Neuronal stem cell (in vitro differentiated cells): ENCODE measurements around the gene OTOA.

Experiments
- DNase-seq: peaks from one replicate; pipeline ENCODE4 v3.0.0-alpha.2; 2013; ENCODE audit warnings: low spot score
- H2AFZ ChIP-seq: one replicate; pipeline ENCODE4 v1.6.1; 2013; ENCODE audit warnings: mild to moderate bottlenecking, low read length, inconsistent platforms
- H2AK5ac ChIP-seq: 2 replicates; pipeline ENCODE4 v1.6.1; 2013; ENCODE audit warnings: low read depth, mild to moderate bottlenecking, inconsistent platforms, low read length, moderate library complexity, mixed read lengths
- H2BK120ac ChIP-seq: 2 replicates; pipeline ENCODE4 v1.6.1; 2013; ENCODE audit warnings: low read depth, mild to moderate bottlenecking, inconsistent platforms, low read length, moderate library complexity, mixed read lengths
- H2BK12ac ChIP-seq: one replicate; pipeline ENCODE4 v1.6.1; 2013; ENCODE audit warnings: low read length, inconsistent platforms
- H2BK15ac ChIP-seq: 2 replicates; pipeline ENCODE4 v1.6.1; 2013; ENCODE audit warnings: mild to moderate bottlenecking, low read length, inconsistent platforms, mixed read lengths
- H2BK5ac ChIP-seq: one replicate; pipeline ENCODE4 v1.6.1; 2013; ENCODE audit warnings: inconsistent platforms, mild to moderate bottlenecking, low read length, moderate library complexity
- H3K14ac ChIP-seq: one replicate; pipeline ENCODE4 v1.6.1; 2013; ENCODE audit warnings: low read length, inconsistent platforms
- H3K18ac ChIP-seq: 2 replicates; pipeline ENCODE4 v1.6.1; 2013; ENCODE audit warnings: low read length, inconsistent platforms
- H3K23ac ChIP-seq: 2 replicates; pipeline ENCODE4 v1.6.1; 2013; ENCODE audit warnings: low read depth, mild to moderate bottlenecking, mixed read lengths, low read length, inconsistent platforms; ENCODE audit not compliant: poor library complexity
- H3K27ac ChIP-seq: replicated peaks from 3 replicates; pipeline ENCODE4 v1.5.1; 2013; ENCODE audit warnings: low read length, inconsistent platforms
- H3K27me3 ChIP-seq, 3 experiments: 2 replicates each; pipeline ENCODE4 v1.6.1; 2013; ENCODE audit warnings: low read length in 3 of 3, mild to moderate bottlenecking in 2 of 3, inconsistent platforms in 1 of 3, low read depth in 1 of 3, mixed read lengths in 1 of 3, moderate library complexity in 1 of 3; ENCODE audit not compliant: control insufficient read depth in 3 of 3, insufficient read depth in 3 of 3
- H3K36me3 ChIP-seq, 2 donors: replicated peaks in 1 of 2; 2 replicates each; pipeline ENCODE4 v1.6.1; 2013; ENCODE audit warnings: low read length in 2 of 2; ENCODE audit not compliant: control insufficient read depth in 2 of 2, insufficient read depth in 2 of 2
- H3K4ac ChIP-seq: 2 replicates; pipeline ENCODE4 v1.6.1; 2013; ENCODE audit warnings: inconsistent platforms, mild to moderate bottlenecking, low read length, moderate library complexity
- H3K4me1 ChIP-seq, 2 donors: 1 replicate in 1 of 2; 2 replicates in 1 of 2; pipeline ENCODE4 v1.6.1; 2013; ENCODE audit warnings: low read length in 2 of 2, low read depth in 1 of 2; ENCODE audit not compliant: control insufficient read depth in 2 of 2, insufficient read depth in 1 of 2
- H3K4me2 ChIP-seq: one replicate; pipeline ENCODE4 v1.6.1; 2013; ENCODE audit warnings: mild to moderate bottlenecking, low read length, inconsistent platforms; ENCODE audit not compliant: insufficient read depth, poor library complexity, severe bottlenecking
- H3K4me3 ChIP-seq, 2 donors: 2 replicates each; pipeline ENCODE4 v1.5.1; 2013; ENCODE audit warnings: low read length in 2 of 2, mild to moderate bottlenecking in 2 of 2, inconsistent platforms in 1 of 2, moderate library complexity in 1 of 2
- H3K79me1 ChIP-seq: one replicate; pipeline ENCODE4 v1.6.1; 2013; ENCODE audit warnings: low read depth, mild to moderate bottlenecking, inconsistent platforms, low read length, moderate library complexity
- H3K9ac ChIP-seq: one replicate; pipeline ENCODE4 v1.6.1; 2013; ENCODE audit warnings: mild to moderate bottlenecking, low read depth, low read length, inconsistent platforms; ENCODE audit not compliant: poor library complexity
- H3K9me3 ChIP-seq, 2 donors: replicated peaks in 1 of 2; 2 replicates each; pipeline versions ENCODE3 to v1.6.1; 2013; ENCODE audit warnings: low read length in 2 of 2, mild to moderate bottlenecking in 2 of 2, inconsistent platforms in 1 of 2, low read depth in 1 of 2, mixed read lengths in 1 of 2, moderate library complexity in 1 of 2; ENCODE audit not compliant: control insufficient read depth in 2 of 2, insufficient read depth in 1 of 2
- H4K8ac ChIP-seq: one replicate; pipeline ENCODE4 v1.6.1; 2013; ENCODE audit warnings: low read depth, mild to moderate bottlenecking, inconsistent platforms, low read length, moderate library complexity
- H4K91ac ChIP-seq: one replicate; pipeline ENCODE4 v1.6.1; 2013; ENCODE audit warnings: low read length, low read depth, mild to moderate bottlenecking, inconsistent platforms; ENCODE audit not compliant: poor library complexity
- WGBS, 2 donors: extraction: QIAGEN DNeasy Blood & Tissue Kit; methylation state at CpG; one replicate each; pipeline ENCODE4 v1.1.7; 2013; ENCODE audit warnings: missing lambda C conversion rate in 2 of 2, mixed read lengths in 1 of 2; ENCODE audit not compliant: insufficient read length in 2 of 2, insufficient replicate concordance in 1 of 2; ENCODE audit errors: extremely low coverage in 2 of 2; 5-methylcytosine and 5-hydroxymethylcytosine counted together

Gene OTOA

DNA sequence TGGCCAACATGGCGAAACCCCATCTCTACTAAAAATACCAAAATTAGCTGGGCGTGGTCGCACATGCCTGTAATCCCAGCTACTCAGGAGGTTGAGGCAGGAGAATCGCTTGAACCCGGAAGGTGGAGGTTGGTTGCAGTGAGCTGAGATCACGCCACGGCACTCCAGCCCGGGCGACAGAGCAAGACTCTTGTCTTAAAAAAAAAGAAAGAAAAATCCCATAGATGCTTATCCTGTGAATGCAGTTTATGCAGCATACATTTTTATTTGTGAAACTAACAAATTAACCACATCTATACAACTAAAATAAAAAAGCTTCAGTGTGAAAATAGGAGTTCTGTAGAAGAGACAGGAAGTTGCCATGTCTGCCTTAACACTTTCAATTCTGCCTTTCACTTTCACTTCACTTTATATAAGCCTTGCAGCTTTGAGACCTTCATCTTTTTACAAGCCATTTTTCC lies 18.5 kb upstream of the OTOA start:
- DNase-seq: no peak
- Histone ChIP-seq H3K27ac (no peak overlapping the region), H3K4me3 (no peak overlapping the region)

GRCh38 chr16:21646091-21646490 lies 17.7 kb upstream of the OTOA start:
- no peak overlapping the region for H4K8ac ChIP-seq
- no peak overlapping the region for H3K4me2 ChIP-seq
- H3K18ac ChIP-seq: no peak overlapping the region
- no peaks in the 10 kb centered on the region for H3K9me3 ChIP-seq
- no peak overlapping the region for H2AFZ ChIP-seq
- no peak overlapping the region for H3K9ac ChIP-seq
- no peaks in the 10 kb centered on the region for H3K79me1 ChIP-seq
- H3K14ac ChIP-seq: no peak overlapping the region
- no peak overlapping the region for H2AK5ac ChIP-seq
- H3K27me3 ChIP-seq: no peaks in the 10 kb centered on the region
- H3K36me3 ChIP-seq: peaks cover 2 to 45% of the 10 kb centered on the region in 2 donors
- H3K27ac ChIP-seq: no peak overlapping the region
- no peak for DNase-seq
- H2BK120ac ChIP-seq: no peak overlapping the region
- H2BK15ac ChIP-seq: no peak overlapping the region
- H3K4me1 ChIP-seq: no peaks in the 10 kb centered on the region
- no peak overlapping the region for H3K4ac ChIP-seq
- H2BK5ac ChIP-seq: no peak overlapping the region
- no peak overlapping the region for H4K91ac ChIP-seq
- WGBS, 2 donors: no CpG with 5 or more reads among the region's 5 CpGs
- H3K23ac ChIP-seq: no peak overlapping the region
- H3K4me3 ChIP-seq: no peak overlapping the region
- H2BK12ac ChIP-seq: no peak overlapping the region

More for the DNA sequence above, 18.5 kb upstream of the OTOA start:
- Histone ChIP-seq H2BK12ac (no peak overlapping the region), H3K23ac (no peak overlapping the region), H4K8ac (no peak overlapping the region), H3K4me2 (no peak overlapping the region), H4K91ac (no peak overlapping the region), H3K4ac (no peak overlapping the region), H2BK5ac (no peak overlapping the region), H2BK120ac (no peak overlapping the region), H3K18ac (no peak overlapping the region), H3K4me1 (no peaks in the 10 kb centered on the region), H3K9ac (no peak overlapping the region), H3K9me3 (no peaks in the 10 kb centered on the region), H2AFZ (no peak overlapping the region), H2AK5ac (no peak overlapping the region), H2BK15ac (no peak overlapping the region), H3K14ac (no peak overlapping the region), H3K27me3 (no peaks in the 10 kb centered on the region), H3K79me1 (no peaks in the 10 kb centered on the region), H3K36me3 (peaks cover 2 to 48% of the 10 kb centered on the region in 2 donors)
- WGBS, 2 donors: no CpG with 5 or more reads among the region's 9 CpGs

DNA sequence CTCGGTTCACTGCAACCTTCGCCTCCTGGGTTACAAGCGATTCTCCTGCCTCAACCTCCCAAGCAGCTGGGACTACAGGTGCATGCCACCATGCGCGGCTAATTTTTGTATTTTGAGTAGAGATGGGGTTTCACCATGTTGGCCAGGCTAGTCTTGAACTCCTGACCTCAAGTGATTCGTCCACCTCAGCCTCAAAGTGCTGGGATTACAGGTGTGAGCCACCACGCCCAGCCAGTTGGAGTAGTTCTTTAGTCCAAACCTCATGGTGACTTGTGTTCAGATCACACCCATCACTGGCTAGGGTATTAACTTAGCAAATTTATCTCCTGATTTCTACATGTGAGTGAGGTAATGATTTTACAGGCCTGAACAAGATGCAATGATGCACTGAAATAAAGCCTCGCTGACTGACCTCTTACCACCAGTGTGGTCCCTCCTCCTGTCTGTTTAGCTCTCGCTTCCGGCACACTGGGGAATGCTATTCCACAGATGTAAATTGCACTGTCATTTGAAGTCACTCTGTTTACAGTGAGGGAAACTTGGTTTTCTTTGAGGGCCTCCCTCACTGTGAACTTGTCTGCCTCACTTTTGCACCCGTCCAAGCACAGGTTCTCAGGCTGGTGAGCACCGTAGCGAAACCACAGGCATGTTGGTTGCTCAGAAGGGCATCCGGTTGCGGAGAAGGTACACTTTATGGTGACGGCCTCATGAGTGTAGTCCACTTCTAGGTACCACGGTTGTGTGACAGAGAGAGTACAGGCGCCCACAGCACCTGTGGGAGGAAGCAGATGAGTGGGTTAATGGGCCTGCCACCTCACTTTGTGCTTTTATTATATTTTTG lies 16.8 kb upstream of the OTOA start:
- H3K4ac ChIP-seq: no peak overlapping the region
- no peaks in the 10 kb centered on the region for H3K4me1 ChIP-seq
- no peak overlapping the region for H3K9ac ChIP-seq
- H3K4me3 ChIP-seq: no peak overlapping the region
- H3K23ac ChIP-seq: no peak overlapping the region
- no peaks in the 10 kb centered on the region for H3K27me3 ChIP-seq
- no peak overlapping the region for H4K8ac ChIP-seq
- no peak overlapping the region for H3K18ac ChIP-seq
- no peaks in the 10 kb centered on the region for H3K9me3 ChIP-seq
- peaks cover 2 to 41% of the 10 kb centered on the region in 2 donors for H3K36me3 ChIP-seq
- no peak overlapping the region for H2AK5ac ChIP-seq
- no peak overlapping the region for H2BK5ac ChIP-seq
- no peaks in the 10 kb centered on the region for H3K79me1 ChIP-seq
- no CpG with 5 or more reads among the region's 18 CpGs for WGBS, 2 donors
- no peak overlapping the region for H2BK12ac ChIP-seq
- H2AFZ ChIP-seq: no peak overlapping the region
- H3K14ac ChIP-seq: no peak overlapping the region
- no peak overlapping the region for H2BK15ac ChIP-seq
- no peak for DNase-seq
- no peak overlapping the region for H2BK120ac ChIP-seq
- H3K27ac ChIP-seq: no peak overlapping the region
- H4K91ac ChIP-seq: no peak overlapping the region
- no peak overlapping the region for H3K4me2 ChIP-seq

DNA sequence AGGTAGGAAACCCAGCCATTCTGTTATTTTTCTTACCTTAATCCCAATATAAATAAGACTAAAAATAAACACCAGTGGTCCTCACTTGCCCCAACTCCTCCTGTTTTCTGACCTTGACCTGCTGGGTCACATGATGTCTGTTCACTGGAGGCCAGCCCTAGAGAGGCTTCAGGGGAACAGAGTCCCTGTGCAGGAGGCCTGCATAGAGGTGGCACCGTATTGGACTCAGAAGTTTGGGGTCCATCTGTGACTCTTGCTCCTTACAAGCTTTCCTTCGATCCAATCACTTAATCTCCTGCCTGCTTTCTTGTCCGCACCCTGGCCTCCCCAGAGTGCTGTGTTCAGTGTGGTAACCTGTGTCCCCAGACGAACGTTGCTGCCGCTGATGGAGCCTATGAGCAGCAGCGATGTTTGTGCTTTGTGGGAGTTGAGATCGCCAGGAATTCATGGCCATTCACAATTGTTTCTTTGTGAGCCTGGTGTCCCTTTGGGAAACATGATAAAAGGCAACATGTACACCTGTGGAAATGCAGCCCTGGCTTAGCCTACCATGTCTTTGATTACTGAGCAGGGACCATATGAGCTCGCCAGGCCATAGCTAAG lies 16.1 kb upstream of the OTOA start:
- Histone ChIP-seq H3K4me3 (no peak overlapping the region), H4K8ac (no peak overlapping the region), H2BK15ac (no peak overlapping the region), H3K9ac (no peak overlapping the region), H4K91ac (no peak overlapping the region), H2BK5ac (no peak overlapping the region), H3K4me1 (no peaks in the 10 kb centered on the region), H2AK5ac (no peak overlapping the region), H3K18ac (no peak overlapping the region), H2BK12ac (no peak overlapping the region), H3K23ac (no peak overlapping the region), H2BK120ac (no peak overlapping the region), H3K4ac (no peak overlapping the region), H3K79me1 (no peaks in the 10 kb centered on the region), H3K4me2 (no peak overlapping the region), H3K36me3 (peaks cover 2 to 42% of the 10 kb centered on the region in 2 donors), H3K27ac (no peak overlapping the region), H2AFZ (no peak overlapping the region), H3K9me3 (no peaks in the 10 kb centered on the region), H3K14ac (no peak overlapping the region), H3K27me3 (no peaks in the 10 kb centered on the region)
- DNase-seq: no peak
- no CpG with 5 or more reads among the region's 9 CpGs for WGBS, 2 donors
